Cardiac muscle cell (in vitro differentiated cells and primary cell): ENCODE results near the gene ZNF831. TPM values are rescaled to one million over a fixed set of nuclear protein-coding genes. Genes with fewer than 3 reads are reported as not detected.
A peak's percentile ranks its signal among the peaks of the same experiment; 100 is the strongest.

Experiments used
- DNase-seq, 2 donors: peaks; one replicate each; pipeline versions ENCODE4 v3.0.0 to v3.0.0-alpha.2; 2010 to 2017; ENCODE audit warnings: low read depth in 1 of 2, low spot score in 1 of 2
- H3K27ac ChIP-seq: fragments of 200-600 bp; sonication (generic); 2 replicates; pipeline ENCODE4 v1.5.1; 2016
- H3K27me3 ChIP-seq: fragments of 200-600 bp; sonication (generic); 2 replicates; pipeline ENCODE4 v1.6.0; 2016; ENCODE audit warnings: control low read depth
- H3K36me3 ChIP-seq: fragments of 200-600 bp; sonication (generic); 2 replicates; pipeline ENCODE4 v1.5.1; 2016; ENCODE audit warnings: control low read depth
- H3K4me1 ChIP-seq: fragments of 200-600 bp; sonication (generic); 2 replicates; pipeline ENCODE4 v1.8.1; 2017; ENCODE audit warnings: low read depth, mild to moderate bottlenecking, mixed run types
- H3K4me3 ChIP-seq: fragments of 200-600 bp; sonication (generic); 2 replicates; pipeline ENCODE4 v1.5.1; 2016; ENCODE audit warnings: mild to moderate bottlenecking
- H3K9me3 ChIP-seq: fragments of 200-600 bp; sonication (generic); 2 replicates; pipeline ENCODE4 v1.5.1; 2017; ENCODE audit warnings: low read depth, mild to moderate bottlenecking, control low read depth
- CTCF ChIP-seq: IDR thresholded peaks from 2 replicates; pipeline ENCODE4 v1.5.1; 2012; ENCODE audit warnings: low read depth, mild to moderate bottlenecking, low read length
- polyA plus RNA-seq: library from polyadenylated mRNA; unstranded; fragments of >200 nt; fragmentation: Nextera tagmentation; extraction: Ambion mirVana; gene quantifications from 2 replicates; pipeline ENCODE4 v1.2.1, GENCODE V29; 2016
- total RNA-seq: library from RNA; depleted of rRNA; stranded (reverse); fragments of >200 nt; gene quantifications from 2 replicates; pipeline ENCODE4 v1.2.3, GENCODE V29; 2016

Gene ZNF831
- total and polyA plus RNA-seq, 2 experiments from 2014 or later: not detected

- Histone ChIP-seq H3K27ac (no peak overlapping the region), H3K27me3 (peaks cover 2% of the 10 kb centered on the region), H3K9me3 (no peaks in the 10 kb centered on the region), H3K4me1 (no peaks in the 10 kb centered on the region), H3K4me3 (no peak overlapping the region), H3K36me3 (no peaks in the 10 kb centered on the region)
- DNase-seq: no peak
- no peak for TF ChIP-seq CTCF
Observed at GRCh38 chr20:59183751-59184150, 20.1 kb downstream of the ZNF831 start.

- Histone ChIP-seq H3K27ac (no peak overlapping the region), H3K9me3 (no peaks in the 10 kb centered on the region), H3K27me3 (peaks cover 2% of the 10 kb centered on the region), H3K36me3 (no peaks in the 10 kb centered on the region), H3K4me3 (no peak overlapping the region), H3K4me1 (no peaks in the 10 kb centered on the region)
- DNase-seq: peak in 1 of 2 donors; percentile 2
- no peak for TF ChIP-seq CTCF
Observed at GRCh38 chr20:59184880-59185447, 21.3 kb downstream of the ZNF831 start.

- H3K27ac ChIP-seq: no peak overlapping the region
- H3K4me1 ChIP-seq: no peaks in the 10 kb centered on the region
- TF ChIP-seq CTCF: no peak
- H3K36me3 ChIP-seq: no peaks in the 10 kb centered on the region
- no peak overlapping the region for H3K4me3 ChIP-seq
- no peaks in the 10 kb centered on the region for H3K9me3 ChIP-seq
- DNase-seq: no peak
- H3K27me3 ChIP-seq: peaks cover 2% of the 10 kb centered on the region
Observed at GRCh38 chr20:59185809-59186208, 22.2 kb downstream of the ZNF831 start.

GRCh38 chr20:59190466-59190865 lies 26.8 kb downstream of the ZNF831 start:
- Histone ChIP-seq H3K4me3 (no peak overlapping the region), H3K4me1 (no peaks in the 10 kb centered on the region), H3K27me3 (peaks cover 4% of the 10 kb centered on the region), H3K36me3 (no peaks in the 10 kb centered on the region), H3K27ac (no peak overlapping the region), H3K9me3 (no peaks in the 10 kb centered on the region)
- DNase-seq: no peak
- no peak for TF ChIP-seq CTCF

GRCh38 chr20:59191036-59191755 lies 27.6 kb downstream of the ZNF831 start:
- H3K27ac ChIP-seq: no peak overlapping the region
- H3K4me3 ChIP-seq: no peak overlapping the region
- no peak for TF ChIP-seq CTCF
- H3K9me3 ChIP-seq: no peaks in the 10 kb centered on the region
- no peaks in the 10 kb centered on the region for H3K4me1 ChIP-seq
- peaks cover 3% of the 10 kb centered on the region for H3K27me3 ChIP-seq
- H3K36me3 ChIP-seq: no peaks in the 10 kb centered on the region
- no peak for DNase-seq
